ENCODE measurements around the gene ITGA2B.

DNA sequence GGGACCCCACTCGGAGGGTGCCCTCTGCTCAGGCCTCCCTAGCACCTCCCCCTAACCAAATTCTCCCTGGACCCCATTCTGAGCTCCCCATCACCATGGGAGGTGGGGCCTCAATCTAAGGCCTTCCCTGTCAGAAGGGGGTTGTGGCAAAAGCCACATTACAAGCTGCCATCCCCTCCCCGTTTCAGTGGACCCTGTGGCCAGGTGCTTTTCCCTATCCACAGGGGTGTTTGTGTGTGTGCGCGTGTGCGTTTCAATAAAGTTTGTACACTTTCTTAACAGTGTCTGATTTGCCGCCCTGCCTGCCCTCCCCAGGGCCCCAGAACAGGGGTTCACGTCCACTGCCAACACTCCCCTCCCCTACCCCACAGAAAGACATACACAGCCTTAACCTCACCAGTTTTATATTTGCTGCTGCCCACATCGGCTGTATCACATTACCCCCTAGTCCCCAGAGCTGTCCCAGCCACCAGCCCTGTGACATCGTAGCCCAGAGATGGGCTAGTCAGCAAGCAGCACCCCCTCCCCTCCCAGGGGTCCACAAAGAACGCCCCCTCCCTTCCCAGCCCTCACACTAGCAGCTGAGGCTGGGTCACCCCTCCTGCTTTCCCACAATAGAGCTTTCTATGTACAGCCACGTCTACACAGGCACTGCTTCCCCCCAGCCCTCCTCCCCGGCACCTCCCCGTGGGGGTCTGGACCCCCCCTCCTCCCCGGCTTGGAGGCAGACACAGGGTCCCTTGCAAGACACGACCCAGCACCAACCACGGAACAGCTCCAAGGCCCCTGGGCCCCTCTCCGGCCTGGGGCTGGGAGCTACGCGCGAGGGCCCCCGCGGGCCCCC, 36.4 kb downstream of the ITGA2B start:
- TF ChIP-seq, protein P1, sequence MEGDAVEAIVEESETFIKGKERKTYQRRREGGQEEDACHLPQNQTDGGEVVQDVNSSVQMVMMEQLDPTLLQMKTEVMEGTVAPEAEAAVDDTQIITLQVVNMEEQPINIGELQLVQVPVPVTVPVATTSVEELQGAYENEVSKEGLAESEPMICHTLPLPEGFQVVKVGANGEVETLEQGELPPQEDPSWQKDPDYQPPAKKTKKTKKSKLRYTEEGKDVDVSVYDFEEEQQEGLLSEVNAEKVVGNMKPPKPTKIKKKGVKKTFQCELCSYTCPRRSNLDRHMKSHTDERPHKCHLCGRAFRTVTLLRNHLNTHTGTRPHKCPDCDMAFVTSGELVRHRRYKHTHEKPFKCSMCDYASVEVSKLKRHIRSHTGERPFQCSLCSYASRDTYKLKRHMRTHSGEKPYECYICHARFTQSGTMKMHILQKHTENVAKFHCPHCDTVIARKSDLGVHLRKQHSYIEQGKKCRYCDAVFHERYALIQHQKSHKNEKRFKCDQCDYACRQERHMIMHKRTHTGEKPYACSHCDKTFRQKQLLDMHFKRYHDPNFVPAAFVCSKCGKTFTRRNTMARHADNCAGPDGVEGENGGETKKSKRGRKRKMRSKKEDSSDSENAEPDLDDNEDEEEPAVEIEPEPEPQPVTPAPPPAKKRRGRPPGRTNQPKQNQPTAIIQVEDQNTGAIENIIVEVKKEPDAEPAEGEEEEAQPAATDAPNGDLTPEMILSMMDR (IDR thresholded peaks at IDR 0.05), result no peak
- TF ChIP-seq POLR2A (IDR thresholded peaks at IDR 0.05), result no peak
